ENCODE data around the gene KRTAP4-8.

DNA sequence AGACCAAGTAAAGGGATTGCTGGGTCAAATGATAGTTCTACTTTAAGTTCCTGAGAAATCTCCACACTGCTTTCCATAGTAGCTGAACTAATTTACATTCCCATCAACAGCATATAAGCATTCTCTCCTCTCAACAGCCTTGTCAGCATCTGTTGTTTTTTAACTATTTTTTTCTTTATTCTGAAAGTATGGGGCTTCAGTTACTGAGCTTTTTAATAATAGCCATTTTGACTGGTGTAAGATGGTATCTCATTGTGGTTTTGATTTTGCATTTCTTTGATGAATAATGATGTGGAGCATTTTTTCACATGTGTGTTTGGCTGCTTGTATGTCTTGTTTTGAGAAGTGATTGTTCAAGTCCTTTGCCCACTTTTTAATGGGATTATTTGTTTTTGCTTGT is 45.4 kb downstream of the KRTAP4-8 start:
- TF ChIP-seq, protein P1, sequence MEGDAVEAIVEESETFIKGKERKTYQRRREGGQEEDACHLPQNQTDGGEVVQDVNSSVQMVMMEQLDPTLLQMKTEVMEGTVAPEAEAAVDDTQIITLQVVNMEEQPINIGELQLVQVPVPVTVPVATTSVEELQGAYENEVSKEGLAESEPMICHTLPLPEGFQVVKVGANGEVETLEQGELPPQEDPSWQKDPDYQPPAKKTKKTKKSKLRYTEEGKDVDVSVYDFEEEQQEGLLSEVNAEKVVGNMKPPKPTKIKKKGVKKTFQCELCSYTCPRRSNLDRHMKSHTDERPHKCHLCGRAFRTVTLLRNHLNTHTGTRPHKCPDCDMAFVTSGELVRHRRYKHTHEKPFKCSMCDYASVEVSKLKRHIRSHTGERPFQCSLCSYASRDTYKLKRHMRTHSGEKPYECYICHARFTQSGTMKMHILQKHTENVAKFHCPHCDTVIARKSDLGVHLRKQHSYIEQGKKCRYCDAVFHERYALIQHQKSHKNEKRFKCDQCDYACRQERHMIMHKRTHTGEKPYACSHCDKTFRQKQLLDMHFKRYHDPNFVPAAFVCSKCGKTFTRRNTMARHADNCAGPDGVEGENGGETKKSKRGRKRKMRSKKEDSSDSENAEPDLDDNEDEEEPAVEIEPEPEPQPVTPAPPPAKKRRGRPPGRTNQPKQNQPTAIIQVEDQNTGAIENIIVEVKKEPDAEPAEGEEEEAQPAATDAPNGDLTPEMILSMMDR (IDR thresholded peaks at IDR 0.05; ENCODE audit: low read depth, low read length, missing input control) = no peak
- no peak for TF ChIP-seq SP1 (IDR thresholded peaks at IDR 0.05)
- no peak for TF ChIP-seq TAF1 (conservative IDR thresholded peaks at IDR 0.05)
- TF ChIP-seq RAD21 (IDR thresholded peaks at IDR 0.05) = no peak
- no peak for TF ChIP-seq RXRA (IDR thresholded peaks at IDR 0.05)
- TF ChIP-seq, protein P2, sequence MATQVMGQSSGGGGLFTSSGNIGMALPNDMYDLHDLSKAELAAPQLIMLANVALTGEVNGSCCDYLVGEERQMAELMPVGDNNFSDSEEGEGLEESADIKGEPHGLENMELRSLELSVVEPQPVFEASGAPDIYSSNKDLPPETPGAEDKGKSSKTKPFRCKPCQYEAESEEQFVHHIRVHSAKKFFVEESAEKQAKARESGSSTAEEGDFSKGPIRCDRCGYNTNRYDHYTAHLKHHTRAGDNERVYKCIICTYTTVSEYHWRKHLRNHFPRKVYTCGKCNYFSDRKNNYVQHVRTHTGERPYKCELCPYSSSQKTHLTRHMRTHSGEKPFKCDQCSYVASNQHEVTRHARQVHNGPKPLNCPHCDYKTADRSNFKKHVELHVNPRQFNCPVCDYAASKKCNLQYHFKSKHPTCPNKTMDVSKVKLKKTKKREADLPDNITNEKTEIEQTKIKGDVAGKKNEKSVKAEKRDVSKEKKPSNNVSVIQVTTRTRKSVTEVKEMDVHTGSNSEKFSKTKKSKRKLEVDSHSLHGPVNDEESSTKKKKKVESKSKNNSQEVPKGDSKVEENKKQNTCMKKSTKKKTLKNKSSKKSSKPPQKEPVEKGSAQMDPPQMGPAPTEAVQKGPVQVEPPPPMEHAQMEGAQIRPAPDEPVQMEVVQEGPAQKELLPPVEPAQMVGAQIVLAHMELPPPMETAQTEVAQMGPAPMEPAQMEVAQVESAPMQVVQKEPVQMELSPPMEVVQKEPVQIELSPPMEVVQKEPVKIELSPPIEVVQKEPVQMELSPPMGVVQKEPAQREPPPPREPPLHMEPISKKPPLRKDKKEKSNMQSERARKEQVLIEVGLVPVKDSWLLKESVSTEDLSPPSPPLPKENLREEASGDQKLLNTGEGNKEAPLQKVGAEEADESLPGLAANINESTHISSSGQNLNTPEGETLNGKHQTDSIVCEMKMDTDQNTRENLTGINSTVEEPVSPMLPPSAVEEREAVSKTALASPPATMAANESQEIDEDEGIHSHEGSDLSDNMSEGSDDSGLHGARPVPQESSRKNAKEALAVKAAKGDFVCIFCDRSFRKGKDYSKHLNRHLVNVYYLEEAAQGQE (IDR thresholded peaks at IDR 0.05) = no peak
